Effector memory CD4-positive, alpha-beta T cell (primary cell): ENCODE data around the gene CCDC180.

Source experiments
- DNase-seq, 3 donors: peaks; one replicate each; pipeline ENCODE4 v3.0.0-alpha.2; 2020
- H3K27ac ChIP-seq: 2 replicates; pipeline ENCODE4 v1.7.0; 2013; ENCODE audit warnings: mild to moderate bottlenecking, low read length, moderate library complexity; ENCODE audit not compliant: insufficient read depth, poor library complexity, severe bottlenecking
- H3K27me3 ChIP-seq: replicated peaks from 2 replicates; pipeline ENCODE4 v1.7.0; 2013; ENCODE audit warnings: mild to moderate bottlenecking, low read length; ENCODE audit not compliant: insufficient read depth, control insufficient read depth, poor library complexity, severe bottlenecking
- H3K36me3 ChIP-seq: 2 replicates; pipeline ENCODE4 v1.7.0; 2013; ENCODE audit warnings: mild to moderate bottlenecking, low read length, moderate library complexity; ENCODE audit not compliant: control insufficient read depth, insufficient read depth
- H3K4me1 ChIP-seq: 2 replicates; pipeline ENCODE4 v1.7.0; 2013; ENCODE audit warnings: low read length, mild to moderate bottlenecking; ENCODE audit not compliant: control insufficient read depth, insufficient read depth, poor library complexity, severe bottlenecking
- H3K4me3 ChIP-seq: 2 replicates; pipeline ENCODE4 v1.7.0; 2013; ENCODE audit warnings: low read length, low read depth, mild to moderate bottlenecking; ENCODE audit not compliant: insufficient read depth, poor library complexity, severe bottlenecking
- H3K9me3 ChIP-seq: 2 replicates; pipeline ENCODE4 v1.7.0; 2013; ENCODE audit warnings: mild to moderate bottlenecking, low read length, moderate library complexity; ENCODE audit not compliant: control insufficient read depth

CCDC180 gene

DNA sequence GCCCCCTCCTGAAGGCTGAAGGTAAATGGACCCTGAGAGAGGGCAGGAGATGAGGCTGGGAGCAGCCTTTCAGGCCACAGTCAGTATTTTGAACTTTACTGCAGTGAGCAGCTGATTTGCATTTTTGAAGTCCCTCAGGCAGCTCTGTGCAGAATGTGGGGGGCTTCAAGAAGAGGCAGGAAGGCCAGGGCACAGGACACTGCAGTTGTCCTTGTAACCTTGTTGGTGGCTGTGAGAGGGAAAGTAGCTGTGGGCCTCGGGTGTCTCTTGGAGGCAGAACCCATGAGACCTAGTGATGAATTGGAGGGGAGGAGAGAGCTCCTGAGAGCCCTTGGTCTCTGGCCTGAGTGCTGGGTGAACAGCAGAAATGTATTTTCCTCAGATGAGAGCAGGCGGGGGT is 2.6 kb downstream of the CCDC180 start:
- no peak overlapping the region for H3K27ac ChIP-seq
- DNase-seq = no peak

DNA sequence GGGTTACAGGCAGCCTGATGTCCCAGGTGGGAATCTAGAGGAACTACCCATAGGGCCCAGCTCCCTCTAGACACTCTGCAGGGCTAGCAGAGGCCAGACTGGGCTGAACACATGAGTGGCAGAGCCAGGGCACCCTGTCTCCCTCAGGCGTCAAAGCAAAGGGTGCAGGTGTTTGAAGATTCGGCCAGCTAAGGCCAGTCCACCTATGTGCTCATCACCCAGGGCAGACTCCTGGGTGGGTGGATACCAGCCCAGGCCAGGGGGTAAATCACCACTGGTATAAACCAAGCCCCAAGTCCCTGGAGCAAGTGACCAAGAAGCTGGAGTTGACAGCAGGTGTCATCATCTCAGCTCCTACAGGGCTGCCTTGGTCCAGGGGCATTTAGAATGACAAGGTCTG is 3.4 kb downstream of the CCDC180 start:
- no peak overlapping the region for H3K4me3 ChIP-seq
- H3K4me1 ChIP-seq = no peaks in the 10 kb centered on the region
- H3K27me3 ChIP-seq = no peaks in the 10 kb centered on the region
- H3K36me3 ChIP-seq = peaks cover 28% of the 10 kb centered on the region
- H3K27ac ChIP-seq = no peak overlapping the region
- H3K9me3 ChIP-seq = no peaks in the 10 kb centered on the region
- no peak for DNase-seq

More for the DNA sequence above, 2.6 kb downstream of the CCDC180 start:
- Histone ChIP-seq H3K4me3 (no peak overlapping the region), H3K36me3 (peaks cover 21% of the 10 kb centered on the region), H3K27me3 (no peaks in the 10 kb centered on the region), H3K4me1 (no peaks in the 10 kb centered on the region), H3K9me3 (no peaks in the 10 kb centered on the region)

DNA sequence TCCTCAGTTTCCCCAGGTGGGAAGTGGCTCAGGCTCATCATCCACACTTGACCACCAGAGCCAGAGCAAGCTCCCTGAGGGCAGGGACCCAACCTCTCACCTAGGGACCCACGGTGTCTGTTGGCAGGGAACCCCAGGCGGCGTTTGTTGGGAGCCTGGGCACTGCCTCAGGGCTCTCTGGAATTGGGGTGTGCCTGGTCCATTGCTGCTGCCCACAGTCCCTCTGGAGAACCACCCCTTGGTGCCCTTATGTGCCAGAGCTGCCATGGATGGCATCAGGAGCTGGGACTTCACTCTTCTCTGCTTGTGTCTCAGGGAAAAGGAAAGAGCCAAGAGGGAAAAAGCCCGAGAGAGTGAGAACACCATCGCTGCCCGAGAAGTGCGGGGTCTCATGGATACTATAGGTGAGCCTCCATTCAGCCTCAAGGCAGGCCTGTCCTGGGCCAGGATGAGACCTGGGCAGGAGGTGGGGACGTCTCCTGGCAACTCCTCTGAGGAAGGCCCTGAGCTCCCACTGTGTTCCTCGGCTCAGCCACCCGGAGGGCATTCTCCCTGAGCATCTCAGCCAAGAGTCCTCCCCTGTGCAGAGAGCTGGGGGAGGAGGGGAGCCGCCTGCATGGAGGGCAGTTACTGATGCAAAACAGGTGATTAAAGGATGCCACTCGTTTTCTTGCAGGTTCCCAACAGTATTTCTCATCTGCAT is 4.5 kb downstream of the CCDC180 start:
- no peak overlapping the region for H3K4me3 ChIP-seq
- H3K36me3 ChIP-seq = peaks cover 32% of the 10 kb centered on the region
- H3K27me3 ChIP-seq = no peaks in the 10 kb centered on the region
- no peaks in the 10 kb centered on the region for H3K9me3 ChIP-seq
- DNase-seq = no peak
- H3K27ac ChIP-seq = no peak overlapping the region
- H3K4me1 ChIP-seq = no peaks in the 10 kb centered on the region

GRCh38 chr9:97312556-97312955 is 5.1 kb downstream of the CCDC180 start:
- no peak for DNase-seq
- no peaks in the 10 kb centered on the region for H3K9me3 ChIP-seq
- H3K27me3 ChIP-seq = no peaks in the 10 kb centered on the region
- no peak overlapping the region for H3K4me3 ChIP-seq
- H3K27ac ChIP-seq = no peak overlapping the region
- H3K36me3 ChIP-seq = peaks cover 35% of the 10 kb centered on the region
- H3K4me1 ChIP-seq = no peaks in the 10 kb centered on the region

DNA sequence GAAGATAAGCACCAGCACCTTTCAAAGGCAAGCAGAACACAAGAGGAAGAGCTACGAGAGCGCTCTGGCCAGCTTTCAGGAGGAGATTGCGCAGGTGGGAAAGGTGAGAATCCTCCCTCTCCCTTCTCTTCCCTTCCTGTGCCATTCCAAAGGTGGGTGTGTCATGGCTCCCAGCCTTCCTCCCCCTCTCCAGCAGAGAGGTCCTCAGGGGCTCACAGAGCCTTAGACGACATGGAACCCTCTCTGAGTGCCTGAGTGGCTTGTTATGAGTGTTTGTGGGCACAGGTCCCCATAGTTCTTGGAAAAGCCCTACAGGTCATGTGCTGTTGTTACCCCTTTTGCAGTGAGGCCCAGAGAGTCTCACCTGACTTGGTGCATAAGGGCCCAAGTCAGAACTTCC is 5.8 kb downstream of the CCDC180 start:
- Histone ChIP-seq H3K36me3 (peaks cover 36% of the 10 kb centered on the region), H3K27me3 (no peaks in the 10 kb centered on the region), H3K4me3 (no peak overlapping the region), H3K27ac (no peak overlapping the region), H3K4me1 (no peaks in the 10 kb centered on the region), H3K9me3 (no peaks in the 10 kb centered on the region)
- DNase-seq = no peak

- Histone ChIP-seq H3K9me3 (no peaks in the 10 kb centered on the region), H3K27ac (no peak overlapping the region), H3K4me1 (no peaks in the 10 kb centered on the region), H3K36me3 (peaks cover 36% of the 10 kb centered on the region), H3K27me3 (no peaks in the 10 kb centered on the region), H3K4me3 (no peak overlapping the region)
- DNase-seq = no peak
These were observed 6.3 kb downstream of the CCDC180 start for GRCh38 chr9:97313746-97314145.

GRCh38 chr9:97314503-97314902 is 7.0 kb downstream of the CCDC180 start:
- H3K4me3 ChIP-seq = no peak overlapping the region
- peaks cover 36% of the 10 kb centered on the region for H3K36me3 ChIP-seq
- no peaks in the 10 kb centered on the region for H3K27me3 ChIP-seq
- DNase-seq = no peak
- no peaks in the 10 kb centered on the region for H3K9me3 ChIP-seq
- H3K27ac ChIP-seq = no peak overlapping the region
- H3K4me1 ChIP-seq = no peaks in the 10 kb centered on the region

DNA sequence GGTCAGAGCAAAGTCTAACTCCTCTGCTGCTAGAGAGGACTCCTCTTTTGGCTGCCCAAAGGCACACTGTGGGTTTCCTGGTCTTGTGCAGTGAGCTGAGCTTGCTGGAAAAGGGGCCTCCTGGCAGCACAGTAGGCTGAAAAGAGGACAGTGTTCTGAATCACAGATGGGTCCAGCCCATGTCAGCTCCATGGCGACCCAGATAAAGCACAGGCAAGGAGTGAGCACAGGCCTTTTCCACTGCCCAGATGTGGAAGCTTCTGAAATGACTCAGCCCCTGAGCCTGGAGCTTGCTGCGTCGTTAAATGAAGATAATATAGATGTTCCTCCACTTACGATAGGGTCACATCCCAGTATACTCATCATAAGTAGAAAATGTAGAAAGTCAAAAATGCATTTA is 8.1 kb downstream of the CCDC180 start:
- H3K9me3 ChIP-seq = no peaks in the 10 kb centered on the region
- H3K27ac ChIP-seq = no peak overlapping the region
- no peaks in the 10 kb centered on the region for H3K27me3 ChIP-seq
- peaks cover 36% of the 10 kb centered on the region for H3K36me3 ChIP-seq
- H3K4me1 ChIP-seq = no peaks in the 10 kb centered on the region
- DNase-seq = no peak
- H3K4me3 ChIP-seq = no peak overlapping the region

DNA sequence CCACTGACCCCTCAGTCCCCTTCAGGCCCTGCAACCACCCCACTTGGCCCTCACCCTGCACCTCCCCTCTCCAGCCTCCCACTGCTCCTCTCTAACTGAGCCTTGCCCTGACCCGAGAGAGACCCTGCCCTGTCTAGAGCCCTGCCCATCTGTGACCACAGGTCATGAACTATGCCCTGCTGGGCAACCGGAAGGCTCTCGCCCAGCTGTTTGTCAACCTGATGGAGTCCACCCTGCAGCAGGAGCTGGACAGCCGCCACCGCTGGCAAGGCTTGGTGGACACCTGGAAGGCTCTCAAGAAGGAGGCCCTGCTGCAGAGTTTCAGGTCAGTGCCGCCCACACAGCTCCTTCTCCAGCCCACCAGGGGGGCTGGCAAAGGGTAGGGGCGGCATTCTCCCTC is 9.4 kb downstream of the CCDC180 start:
- Histone ChIP-seq H3K27me3 (no peaks in the 10 kb centered on the region), H3K36me3 (peaks cover 36% of the 10 kb centered on the region), H3K9me3 (no peaks in the 10 kb centered on the region), H3K4me3 (no peak overlapping the region), H3K4me1 (no peaks in the 10 kb centered on the region), H3K27ac (no peak overlapping the region)
- DNase-seq = no peak

DNA sequence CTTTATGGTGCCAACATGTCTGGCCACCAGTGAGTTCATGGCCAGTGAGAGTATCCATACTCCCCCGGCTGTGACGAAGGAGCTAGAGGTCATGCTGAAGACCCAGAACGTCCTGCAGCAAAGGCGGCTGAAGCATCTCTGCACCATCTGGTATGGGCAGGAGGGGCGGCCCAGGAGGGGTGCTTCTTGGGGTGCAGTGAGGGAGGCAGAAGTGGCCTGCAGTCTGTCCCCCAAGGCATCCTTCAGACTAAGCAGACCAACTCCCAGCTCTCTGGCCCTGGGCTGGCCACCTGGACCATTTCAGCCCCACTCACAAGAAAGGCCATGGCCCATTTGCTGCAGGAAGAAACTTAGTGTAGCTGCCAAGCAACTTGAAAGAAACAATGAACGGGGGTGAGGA is 11.0 kb downstream of the CCDC180 start:
- H3K4me3 ChIP-seq = no peak overlapping the region
- no peaks in the 10 kb centered on the region for H3K27me3 ChIP-seq
- no peaks in the 10 kb centered on the region for H3K4me1 ChIP-seq
- no peak for DNase-seq
- no peak overlapping the region for H3K27ac ChIP-seq
- H3K9me3 ChIP-seq = no peaks in the 10 kb centered on the region
- H3K36me3 ChIP-seq = peaks cover 27% of the 10 kb centered on the region
